Measurements from ENCODE around the gene ZDHHC9.

DNA sequence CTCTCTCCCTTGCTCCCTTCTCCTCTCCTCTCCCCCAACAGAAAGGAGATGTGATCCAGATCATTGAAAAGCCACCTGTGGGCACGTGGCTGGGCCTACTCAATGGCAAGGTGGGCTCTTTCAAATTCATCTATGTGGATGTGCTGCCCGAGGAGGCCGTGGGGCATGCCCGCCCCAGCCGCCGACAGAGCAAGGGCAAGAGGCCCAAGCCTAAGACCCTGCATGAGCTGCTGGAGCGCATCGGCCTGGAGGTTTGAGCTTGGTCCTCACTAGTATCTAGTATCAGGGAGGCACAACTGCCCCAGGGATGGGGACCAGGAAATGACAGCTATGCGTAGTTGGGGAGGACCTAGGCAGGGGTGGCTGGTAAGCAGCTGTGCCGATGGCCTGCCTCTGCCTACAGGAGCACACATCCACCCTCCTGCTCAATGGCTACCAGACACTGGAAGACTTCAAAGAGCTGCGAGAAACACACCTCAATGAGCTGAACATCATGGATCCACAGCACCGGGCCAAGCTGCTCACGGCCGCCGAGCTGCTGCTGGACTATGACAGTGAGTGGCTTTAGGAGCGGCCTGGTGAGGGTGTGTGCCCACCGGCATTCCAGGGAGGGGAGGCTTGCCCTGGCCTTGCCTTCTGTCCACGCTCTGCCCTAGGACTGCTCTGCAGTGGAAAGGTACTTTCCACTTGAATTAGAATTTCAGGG, 50.9 kb downstream of the ZDHHC9 start:
- TF ChIP-seq, protein P1, sequence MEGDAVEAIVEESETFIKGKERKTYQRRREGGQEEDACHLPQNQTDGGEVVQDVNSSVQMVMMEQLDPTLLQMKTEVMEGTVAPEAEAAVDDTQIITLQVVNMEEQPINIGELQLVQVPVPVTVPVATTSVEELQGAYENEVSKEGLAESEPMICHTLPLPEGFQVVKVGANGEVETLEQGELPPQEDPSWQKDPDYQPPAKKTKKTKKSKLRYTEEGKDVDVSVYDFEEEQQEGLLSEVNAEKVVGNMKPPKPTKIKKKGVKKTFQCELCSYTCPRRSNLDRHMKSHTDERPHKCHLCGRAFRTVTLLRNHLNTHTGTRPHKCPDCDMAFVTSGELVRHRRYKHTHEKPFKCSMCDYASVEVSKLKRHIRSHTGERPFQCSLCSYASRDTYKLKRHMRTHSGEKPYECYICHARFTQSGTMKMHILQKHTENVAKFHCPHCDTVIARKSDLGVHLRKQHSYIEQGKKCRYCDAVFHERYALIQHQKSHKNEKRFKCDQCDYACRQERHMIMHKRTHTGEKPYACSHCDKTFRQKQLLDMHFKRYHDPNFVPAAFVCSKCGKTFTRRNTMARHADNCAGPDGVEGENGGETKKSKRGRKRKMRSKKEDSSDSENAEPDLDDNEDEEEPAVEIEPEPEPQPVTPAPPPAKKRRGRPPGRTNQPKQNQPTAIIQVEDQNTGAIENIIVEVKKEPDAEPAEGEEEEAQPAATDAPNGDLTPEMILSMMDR (IDR thresholded peaks at IDR 0.05): no peak
- TF ChIP-seq ZFX (IDR thresholded peaks at IDR 0.05; ENCODE audit: borderline replicate concordance): no peak

All from 22Rv1 (cell line).